ENCODE measurements around the gene KLHL29. TPM values are rescaled to one million over a fixed set of nuclear protein-coding genes. Genes with fewer than 3 reads are reported as not detected.
A peak's percentile ranks its signal among the peaks of the same experiment; 100 is the strongest.

KLHL29 gene
- total and polyA plus RNA-seq, 4 experiments from 2014 or later = 0.24 to 2.4 (median 1.9) TPM; not detected in 1

- H3K9me3 Mint-ChIP-seq = no peaks in the 10 kb centered on the region
- Histone ChIP-seq H3K27ac (ENCODE audit: low read depth, low read length) (no peak overlapping the region), H3K27me3 (ENCODE audit: insufficient read depth, low read length) (no peaks in the 10 kb centered on the region), H3K9me3 (ENCODE audit: control insufficient read depth in 1 of 2, low read length in 2 of 2) (no peaks in the 10 kb centered on the region), H3K4me3 (ENCODE audit: low read length in 2 of 2) (no peak overlapping the region), H3K36me3 (ENCODE audit: insufficient read depth, low read length) (peaks cover 20% of the 10 kb centered on the region), H3K4me1 (ENCODE audit: insufficient read depth, low read length) (peaks cover 7% of the 10 kb centered on the region)
- POLR2A ChIA-PET (ENCODE audit: partially characterized antibody) = no interaction called here
- intact Hi-C loops (cut with micrococcal nuclease) = no loop called here
- no peak overlapping the region for H3K27ac Mint-ChIP-seq
- H3K4me1 Mint-ChIP-seq = peaks cover 3 to 5% (median 4%) of the 10 kb centered on the region in 4 donors
- peaks cover 59 to 68% of the 10 kb centered on the region in 2 donors for H3K36me3 Mint-ChIP-seq
- no peak overlapping the region for H3K4me3 Mint-ChIP-seq
- CTCF ChIA-PET (ENCODE audit: partially characterized antibody) = no interaction called here
- no peak for DNase-seq
- H3K27me3 Mint-ChIP-seq = no peaks in the 10 kb centered on the region
These were observed 371.8 kb downstream of the KLHL29 start for GRCh38 chr2:23756593-23757292.

- CTCF ChIA-PET (ENCODE audit: partially characterized antibody) = no interaction called here
- H3K4me3 ChIP-seq (ENCODE audit: low read length in 2 of 2) = no peak overlapping the region
- POLR2A ChIA-PET (ENCODE audit: partially characterized antibody) = no interaction called here
- no peak for DNase-seq
- Mint-ChIP-seq H3K27ac (peak overlapping the region in 3 of 7 donors; percentile 50 to 79 (median 53)), H3K36me3 (peaks cover 60 to 66% of the 10 kb centered on the region in 2 donors), H3K4me1 (peaks cover 9 to 12% (median 11%) of the 10 kb centered on the region in 4 donors), H3K27me3 (no peaks in the 10 kb centered on the region), H3K4me3 (no peak overlapping the region), H3K9me3 (no peaks in the 10 kb centered on the region)
- intact Hi-C loops (cut with micrococcal nuclease) = no loop called here
- H3K27me3 ChIP-seq (ENCODE audit: insufficient read depth, low read length) = no peaks in the 10 kb centered on the region
- H3K27ac ChIP-seq (ENCODE audit: low read depth, low read length) = no peak overlapping the region
- H3K36me3 ChIP-seq (ENCODE audit: insufficient read depth, low read length) = peaks cover 16% of the 10 kb centered on the region
- peaks cover 12% of the 10 kb centered on the region for H3K4me1 ChIP-seq (ENCODE audit: insufficient read depth, low read length)
- H3K9me3 ChIP-seq (ENCODE audit: control insufficient read depth in 1 of 2, low read length in 2 of 2) = no peaks in the 10 kb centered on the region
These were observed 372.9 kb downstream of the KLHL29 start for GRCh38 chr2:23757686-23758433.

Measured in CD4-positive, alpha-beta memory T cell (primary cell).